ENCODE measurements around the gene HTT. TPM values are rescaled to one million over a fixed set of nuclear protein-coding genes. Genes with fewer than 3 reads are reported as not detected.

HTT gene
- total RNA-seq, 1 donor from 2014 or later, result 49.8 TPM

DNA sequence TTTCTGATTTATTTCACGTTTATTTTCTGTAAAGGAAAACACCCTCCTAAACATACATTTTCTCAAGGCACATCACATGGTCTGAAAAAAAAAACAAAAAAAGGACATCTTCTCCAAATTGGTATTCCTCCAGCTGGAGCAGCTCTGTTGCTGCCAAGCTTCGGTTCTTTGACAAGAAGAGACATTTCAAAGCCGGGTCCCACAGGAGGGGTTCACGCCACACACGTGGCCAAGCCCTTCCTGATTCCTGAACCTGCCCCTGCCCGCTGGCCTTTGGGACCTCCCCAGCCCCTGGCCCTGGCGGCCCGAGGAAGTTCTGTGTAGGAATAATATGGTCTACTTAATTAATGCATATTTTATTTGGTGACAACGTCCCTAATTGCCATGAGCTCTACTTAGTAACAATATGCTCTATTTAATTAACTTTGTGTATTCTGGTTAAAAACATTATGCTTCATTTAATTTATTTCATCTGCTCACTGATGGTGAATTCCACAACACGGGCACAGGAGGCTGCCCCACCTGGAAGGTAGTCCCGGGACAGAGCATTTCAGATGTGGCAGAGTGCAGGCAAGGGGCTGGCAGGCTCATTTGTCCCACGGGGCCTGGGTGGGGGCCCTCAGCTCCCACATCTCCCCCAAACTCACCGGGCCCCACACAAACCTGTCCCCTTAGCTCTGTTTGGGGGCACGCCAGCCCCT lies 212.9 kb downstream of the HTT start:
- no peak for TF ChIP-seq POLR2A (IDR thresholded peaks at IDR 0.05)
- no peak for TF ChIP-seq POLR2AphosphoS5 (IDR thresholded peaks at IDR 0.05; ENCODE audit: insufficient read depth in 1 of 2, low read depth in 1 of 2)
- TF ChIP-seq, protein P1, sequence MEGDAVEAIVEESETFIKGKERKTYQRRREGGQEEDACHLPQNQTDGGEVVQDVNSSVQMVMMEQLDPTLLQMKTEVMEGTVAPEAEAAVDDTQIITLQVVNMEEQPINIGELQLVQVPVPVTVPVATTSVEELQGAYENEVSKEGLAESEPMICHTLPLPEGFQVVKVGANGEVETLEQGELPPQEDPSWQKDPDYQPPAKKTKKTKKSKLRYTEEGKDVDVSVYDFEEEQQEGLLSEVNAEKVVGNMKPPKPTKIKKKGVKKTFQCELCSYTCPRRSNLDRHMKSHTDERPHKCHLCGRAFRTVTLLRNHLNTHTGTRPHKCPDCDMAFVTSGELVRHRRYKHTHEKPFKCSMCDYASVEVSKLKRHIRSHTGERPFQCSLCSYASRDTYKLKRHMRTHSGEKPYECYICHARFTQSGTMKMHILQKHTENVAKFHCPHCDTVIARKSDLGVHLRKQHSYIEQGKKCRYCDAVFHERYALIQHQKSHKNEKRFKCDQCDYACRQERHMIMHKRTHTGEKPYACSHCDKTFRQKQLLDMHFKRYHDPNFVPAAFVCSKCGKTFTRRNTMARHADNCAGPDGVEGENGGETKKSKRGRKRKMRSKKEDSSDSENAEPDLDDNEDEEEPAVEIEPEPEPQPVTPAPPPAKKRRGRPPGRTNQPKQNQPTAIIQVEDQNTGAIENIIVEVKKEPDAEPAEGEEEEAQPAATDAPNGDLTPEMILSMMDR (IDR thresholded peaks at IDR 0.05), result no peak
- peak in 1 of 2 donors; percentile 76 for DNase-seq (ENCODE audit: extremely low spot score in 2 of 2)
- Histone ChIP-seq H3K36me3 (no peaks in the 10 kb centered on the region), H3K4me1 (peaks cover 42% of the 10 kb centered on the region), H3K27ac (no peak overlapping the region), H3K4me3 (no peak overlapping the region), H3K27me3 (no peaks in the 10 kb centered on the region), H3K9me3 (no peaks in the 10 kb centered on the region)
- intact Hi-C loops (cut with DNase I), result no loop called here

DNA sequence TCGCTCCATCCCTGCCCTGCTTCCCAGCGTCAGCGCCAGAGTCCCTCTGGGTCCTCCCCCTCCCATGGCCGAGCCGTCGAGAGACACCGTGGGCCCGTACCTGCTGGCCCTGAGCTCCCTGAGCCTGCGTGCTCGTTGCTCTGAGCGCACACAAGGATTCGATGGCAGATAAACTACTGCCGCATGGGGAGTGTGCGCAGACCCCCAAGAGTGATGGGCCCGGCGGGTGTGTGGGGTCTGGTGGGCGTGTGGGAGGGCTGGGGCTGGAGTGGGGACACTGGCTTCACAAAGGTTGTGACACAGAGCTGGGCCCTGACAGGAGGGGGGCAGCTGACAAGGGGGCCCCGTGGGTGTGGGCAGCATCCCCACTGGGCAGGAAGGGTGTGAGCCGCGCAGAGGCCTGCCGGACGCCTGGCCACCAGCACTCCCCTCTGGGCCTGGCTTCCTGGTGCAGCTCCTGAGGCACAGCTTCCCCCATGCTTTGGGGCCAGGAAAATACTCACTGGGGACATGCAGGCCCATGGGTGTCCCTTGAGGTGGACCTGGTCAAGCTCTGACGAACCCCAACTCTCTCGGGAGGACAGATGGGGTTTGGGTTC lies 213.6 kb downstream of the HTT start:
- no peak overlapping the region for H3K4me3 ChIP-seq
- peaks cover 42% of the 10 kb centered on the region for H3K4me1 ChIP-seq
- no peak overlapping the region for H3K27ac ChIP-seq
- peak; percentile 74 to 93 for DNase-seq (ENCODE audit: extremely low spot score in 2 of 2)
- no peaks in the 10 kb centered on the region for H3K27me3 ChIP-seq
- TF ChIP-seq, protein P1 (IDR thresholded peaks at IDR 0.05), result no peak
- H3K36me3 ChIP-seq, result no peaks in the 10 kb centered on the region
- no peaks in the 10 kb centered on the region for H3K9me3 ChIP-seq
- intact Hi-C loops (cut with DNase I), result no loop called here

DNA sequence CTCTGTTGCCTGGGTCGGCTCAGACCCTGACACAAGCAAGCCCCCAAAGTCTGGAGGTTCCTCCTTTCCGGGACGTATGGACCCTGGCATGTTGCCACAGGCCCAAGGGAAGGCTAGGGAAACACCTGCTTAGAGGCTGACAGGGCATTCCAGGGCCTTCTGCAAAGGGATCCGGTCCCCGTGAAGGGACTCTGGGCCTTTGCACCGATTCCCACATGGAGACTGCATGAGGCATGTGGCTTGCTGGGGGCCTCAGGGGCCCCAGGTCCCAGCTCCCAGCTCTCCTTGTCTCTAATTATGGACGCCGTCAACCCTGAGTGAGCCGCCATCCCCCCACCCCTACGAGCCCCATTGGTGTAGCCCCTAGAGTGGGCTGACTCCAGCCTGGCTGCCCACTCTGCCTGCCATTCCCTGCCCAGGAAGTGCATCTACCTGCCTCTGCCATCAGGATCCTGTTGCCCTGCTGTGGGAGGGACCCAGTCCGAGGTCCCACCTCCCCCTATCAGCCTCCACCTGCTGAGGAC lies 214.2 kb downstream of the HTT start:
- Histone ChIP-seq H3K27ac (no peak overlapping the region), H3K27me3 (no peaks in the 10 kb centered on the region), H3K9me3 (no peaks in the 10 kb centered on the region), H3K36me3 (no peaks in the 10 kb centered on the region), H3K4me3 (no peak overlapping the region), H3K4me1 (peaks cover 45% of the 10 kb centered on the region)
- peak in 1 of 2 donors; percentile 77 for DNase-seq (ENCODE audit: extremely low spot score in 2 of 2)
- intact Hi-C loops (cut with DNase I), result no loop called here
- TF ChIP-seq POLR2AphosphoS5 (IDR thresholded peaks at IDR 0.05; ENCODE audit: insufficient read depth in 1 of 2, low read depth in 1 of 2), result no peak
- TF ChIP-seq POLR2A (IDR thresholded peaks at IDR 0.05), result no peak
- TF ChIP-seq, protein P1 (IDR thresholded peaks at IDR 0.05), result no peak

DNA sequence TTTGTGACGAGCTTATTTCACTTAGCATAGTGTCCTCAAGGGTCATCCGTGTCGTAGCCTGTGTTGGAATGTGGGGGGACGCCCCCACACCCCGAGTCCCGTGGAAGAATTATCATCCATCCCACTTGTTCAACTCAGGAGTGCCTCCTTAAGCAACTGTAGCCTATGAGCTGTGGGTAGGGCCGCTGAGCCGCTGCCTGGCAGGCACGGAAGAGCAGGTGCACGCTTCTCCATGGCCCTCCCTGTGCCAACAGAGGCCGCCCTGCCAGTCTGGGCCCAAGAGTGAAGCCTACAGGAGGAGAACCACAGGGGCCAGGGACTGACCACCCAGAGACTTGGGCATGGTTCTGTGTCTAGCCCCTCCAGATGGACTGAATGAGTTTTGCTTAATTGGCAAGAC lies 216.0 kb downstream of the HTT start:
- H3K27me3 ChIP-seq, result no peaks in the 10 kb centered on the region
- H3K4me3 ChIP-seq, result no peak overlapping the region
- peak in 1 of 2 donors; percentile 79 for DNase-seq (ENCODE audit: extremely low spot score in 2 of 2)
- H3K9me3 ChIP-seq, result no peaks in the 10 kb centered on the region
- no peak overlapping the region for H3K27ac ChIP-seq
- H3K4me1 ChIP-seq, result peaks cover 57% of the 10 kb centered on the region
- intact Hi-C loops (cut with DNase I), result loop anchor here (10.0 kb wide), 1 partner anchor 86 kb away; no protein-coding TSS in a partner anchor
- TF ChIP-seq, protein P1 (IDR thresholded peaks at IDR 0.05), result no peak
- no peak for TF ChIP-seq POLR2AphosphoS5 (IDR thresholded peaks at IDR 0.05; ENCODE audit: insufficient read depth in 1 of 2, low read depth in 1 of 2)
- no peak for TF ChIP-seq POLR2A (IDR thresholded peaks at IDR 0.05)
- no peaks in the 10 kb centered on the region for H3K36me3 ChIP-seq

DNA sequence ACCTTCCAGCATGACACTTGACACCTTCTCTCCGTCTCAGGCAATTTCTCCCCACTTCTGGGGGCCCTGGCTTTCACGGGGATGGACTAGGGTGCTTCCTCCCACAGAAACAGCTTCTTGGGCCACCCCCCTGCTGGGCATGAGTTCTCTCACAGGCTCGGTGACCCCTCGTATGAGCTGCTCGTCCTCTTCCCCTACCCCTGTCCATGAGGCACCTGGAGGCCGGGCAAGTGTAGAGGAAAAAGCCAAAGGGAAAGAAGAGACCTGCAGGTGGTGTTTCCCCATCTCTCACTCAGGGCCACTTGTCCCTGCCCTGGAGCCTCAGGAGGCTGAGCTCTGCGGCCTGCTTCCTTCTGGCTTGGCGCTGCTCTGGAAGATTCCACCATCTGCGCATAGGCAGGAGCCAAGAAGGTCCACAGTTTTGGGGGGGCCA lies 216.4 kb downstream of the HTT start:
- H3K4me1 ChIP-seq, result peaks cover 53% of the 10 kb centered on the region
- peak in 1 of 2 donors; percentile 86 for DNase-seq (ENCODE audit: extremely low spot score in 2 of 2)
- H3K27me3 ChIP-seq, result no peaks in the 10 kb centered on the region
- H3K27ac ChIP-seq, result no peak overlapping the region
- intact Hi-C loops (cut with DNase I), result loop anchor here (10.0 kb wide), 1 partner anchor 86 kb away; no protein-coding TSS in a partner anchor
- TF ChIP-seq POLR2A (IDR thresholded peaks at IDR 0.05) (no peak), POLR2AphosphoS5 (IDR thresholded peaks at IDR 0.05; ENCODE audit: insufficient read depth in 1 of 2, low read depth in 1 of 2) (no peak)
- TF ChIP-seq, protein P1 (IDR thresholded peaks at IDR 0.05), result no peak
- H3K9me3 ChIP-seq, result no peaks in the 10 kb centered on the region
- no peaks in the 10 kb centered on the region for H3K36me3 ChIP-seq
- H3K4me3 ChIP-seq, result no peak overlapping the region
